ENCODE data around the gene ATF6B.

DNA sequence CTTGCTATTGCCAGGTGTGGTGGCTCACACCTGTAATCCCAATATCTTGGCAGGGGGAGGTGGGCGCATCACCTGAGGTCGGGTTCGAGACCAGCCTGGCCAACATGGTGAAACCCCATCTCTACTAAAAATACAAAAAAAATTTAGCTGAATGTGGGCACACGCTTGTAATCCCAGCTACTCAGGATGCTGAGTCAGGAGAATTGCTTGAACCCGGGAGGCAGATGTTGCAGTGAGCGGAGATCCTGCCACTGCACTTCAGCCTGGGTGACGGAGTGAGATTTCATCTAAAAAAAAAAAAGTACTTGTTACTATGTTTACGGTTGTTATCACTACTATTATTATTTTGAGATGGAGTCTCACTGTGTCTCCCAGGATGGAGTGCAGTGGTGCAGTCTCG lies 28.8 kb upstream of the ATF6B start:
- TF ChIP-seq, protein P1, sequence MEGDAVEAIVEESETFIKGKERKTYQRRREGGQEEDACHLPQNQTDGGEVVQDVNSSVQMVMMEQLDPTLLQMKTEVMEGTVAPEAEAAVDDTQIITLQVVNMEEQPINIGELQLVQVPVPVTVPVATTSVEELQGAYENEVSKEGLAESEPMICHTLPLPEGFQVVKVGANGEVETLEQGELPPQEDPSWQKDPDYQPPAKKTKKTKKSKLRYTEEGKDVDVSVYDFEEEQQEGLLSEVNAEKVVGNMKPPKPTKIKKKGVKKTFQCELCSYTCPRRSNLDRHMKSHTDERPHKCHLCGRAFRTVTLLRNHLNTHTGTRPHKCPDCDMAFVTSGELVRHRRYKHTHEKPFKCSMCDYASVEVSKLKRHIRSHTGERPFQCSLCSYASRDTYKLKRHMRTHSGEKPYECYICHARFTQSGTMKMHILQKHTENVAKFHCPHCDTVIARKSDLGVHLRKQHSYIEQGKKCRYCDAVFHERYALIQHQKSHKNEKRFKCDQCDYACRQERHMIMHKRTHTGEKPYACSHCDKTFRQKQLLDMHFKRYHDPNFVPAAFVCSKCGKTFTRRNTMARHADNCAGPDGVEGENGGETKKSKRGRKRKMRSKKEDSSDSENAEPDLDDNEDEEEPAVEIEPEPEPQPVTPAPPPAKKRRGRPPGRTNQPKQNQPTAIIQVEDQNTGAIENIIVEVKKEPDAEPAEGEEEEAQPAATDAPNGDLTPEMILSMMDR (IDR thresholded peaks at IDR 0.05): no peak
- no peak for TF ChIP-seq POLR2A (IDR thresholded peaks at IDR 0.05)
- no peak for TF ChIP-seq EP300 (IDR thresholded peaks at IDR 0.05)
